PC-3 (cell line): ENCODE measurements around the gene ADGRL3. TPM values are rescaled to one million over a fixed set of nuclear protein-coding genes. Genes with fewer than 3 reads are reported as not detected.

Experiments
- ATAC-seq: fragments of 200-7000 bp; cut with Tn5 transposase; 2 replicates; pipeline ENCODE4 v1.9.1; 2020; ENCODE audit warnings: mild to moderate bottlenecking, moderate library complexity
- BruUV-seq: library from RNA; stranded (reverse); fragments of 400-500 nt; replicated peaks from 2 replicates; lab custom pipeline; 2021; lab: Mats Ljungman, UMichigan
- CTCF ChIA-PET: fragments of 300-600 bp; sonication (Branson Sonifier 250); formaldehyde crosslinking; loops from one replicate; lab custom pipeline; 2022; ENCODE audit warnings: antibody characterized with exemption; lab: Charles Lee
- POLR2A ChIA-PET: fragments of 300-600 bp; sonication (Branson Sonifier 250); formaldehyde crosslinking; loops from one replicate; lab custom pipeline; 2022; ENCODE audit warnings: antibody characterized with exemption; ENCODE audit not compliant: unreplicated experiment; lab: Charles Lee
- DNase-seq: peaks from one replicate; pipeline ENCODE4 v3.0.0-alpha.2; 2015
- H2AFZ ChIP-seq: fragments of 300-600 bp; sonication (generic); 2 replicates; pipeline ENCODE4 v1.6.0; 2016; ENCODE audit warnings: antibody characterized with exemption, low read length
- H3F3A ChIP-seq: fragments of 300-600 bp; sonication (generic); one replicate; pipeline ENCODE4 v1.6.0; 2017; ENCODE audit warnings: antibody characterized with exemption, low read length, control low read depth, mild to moderate bottlenecking; ENCODE audit not compliant: unreplicated experiment
- H3K27ac ChIP-seq: fragments of 300-600 bp; sonication (generic); 2 replicates; pipeline ENCODE4 v1.5.1; 2016; ENCODE audit warnings: mild to moderate bottlenecking, low read length
- H3K27me3 ChIP-seq: fragments of 300-600 bp; sonication (generic); 2 replicates; pipeline ENCODE4 v1.6.1; 2016; ENCODE audit warnings: low read length, mixed read lengths
- H3K36me3 ChIP-seq: fragments of 300-600 bp; sonication (generic); 2 replicates; pipeline ENCODE4 v1.6.1; 2016; ENCODE audit warnings: low read depth, mixed run types, low read length, mixed read lengths
- H3K4me1 ChIP-seq: fragments of 300-600 bp; sonication (generic); 2 replicates; pipeline ENCODE4 v1.5.1; 2016; ENCODE audit warnings: low read length; ENCODE audit not compliant: insufficient read depth
- H3K4me2 ChIP-seq: fragments of 300-600 bp; sonication (generic); 2 replicates; pipeline ENCODE4 v1.6.0; 2016; ENCODE audit warnings: low read length
- H3K4me3 ChIP-seq: fragments of 300-600 bp; sonication (generic); 2 replicates; pipeline ENCODE4 v1.5.1; 2016; ENCODE audit warnings: mild to moderate bottlenecking, low read length, mixed read lengths
- H3K79me2 ChIP-seq: fragments of 300-600 bp; sonication (generic); 2 replicates; pipeline ENCODE4 v1.6.1; 2017; ENCODE audit warnings: low read length, mixed read lengths
- H3K9ac ChIP-seq: fragments of 300-600 bp; sonication (generic); 2 replicates; pipeline ENCODE4 v1.6.0; 2016; ENCODE audit warnings: mild to moderate bottlenecking, low read length
- H3K9me2 ChIP-seq: fragments of 300-600 bp; sonication (generic); replicated peaks from 2 replicates; pipeline ENCODE4 v1.6.1; 2016; ENCODE audit warnings: mixed run types, low read length, mixed read lengths
- H3K9me3 ChIP-seq: fragments of 300-600 bp; sonication (generic); 2 replicates; pipeline ENCODE4 v1.6.1; 2016; ENCODE audit warnings: low read length, mixed read lengths
- H4K20me1 ChIP-seq: fragments of 300-600 bp; sonication (generic); 2 replicates; pipeline ENCODE4 v1.6.1; 2016; ENCODE audit warnings: low read length, mixed read lengths
- CTCF ChIP-seq: fragments of 300-600 bp; sonication (generic); conservative IDR thresholded peaks from 2 replicates; pipeline ENCODE4 v1.5.1; 2017; ENCODE audit warnings: antibody characterized with exemption, low read depth, mild to moderate bottlenecking, low read length
- EZH2 ChIP-seq: fragments of 300-600 bp; sonication (generic); IDR thresholded peaks from one replicate; pipeline ENCODE4 v1.6.1; 2017; ENCODE audit warnings: antibody characterized with exemption, mild to moderate bottlenecking, low read length; ENCODE audit not compliant: unreplicated experiment
- EZH2phosphoT487 ChIP-seq: fragments of 300-600 bp; sonication (generic); IDR thresholded peaks from 2 replicates; pipeline ENCODE4 v1.6.1; 2018; ENCODE audit warnings: mild to moderate bottlenecking, antibody characterized with exemption, low read length, borderline replicate concordance
- intact Hi-C: fragments of 100-400 bp; cut with micrococcal nuclease; formaldehyde crosslinking; loops from 2 replicates; pipeline ENCODE4 v1.9.0; 2023
- total RNA-seq: library from RNA; depleted of rRNA; stranded (reverse); fragments of >200 nt; gene quantifications from 2 replicates; pipeline ENCODE4 v1.2.3, GENCODE V29; 2014

The ADGRL3 gene
- total RNA-seq, 1 experiment from 2014 or later: 0.66 TPM

GRCh38 chr4:61274286-61274685 is 74.2 kb downstream of the ADGRL3 start:
- H3K4me1 ChIP-seq: peaks cover 9% of the 10 kb centered on the region
- no peaks in the 10 kb centered on the region for H3K9me2 ChIP-seq
- no peak overlapping the region for H3K27ac ChIP-seq
- TF ChIP-seq EZH2phosphoT487 (no peak), CTCF (no peak), EZH2 (no peak)
- no peaks in the 10 kb centered on the region for H3K27me3 ChIP-seq
- H3K79me2 ChIP-seq: no peaks in the 10 kb centered on the region
- DNase-seq (no peak), ATAC-seq (no peak)
- intact Hi-C loops: no loop called here
- H3K36me3 ChIP-seq: no peaks in the 10 kb centered on the region
- no peak overlapping the region for H2AFZ ChIP-seq
- BruUV-seq: no TSS peak
- H3K9ac ChIP-seq: no peak overlapping the region
- H4K20me1 ChIP-seq: no peaks in the 10 kb centered on the region
- H3F3A ChIP-seq: peaks cover 5% of the 10 kb centered on the region
- POLR2A ChIA-PET: no interaction called here
- no peak overlapping the region for H3K4me3 ChIP-seq
- H3K4me2 ChIP-seq: no peak overlapping the region
- H3K9me3 ChIP-seq: no peaks in the 10 kb centered on the region
- CTCF ChIA-PET: interaction anchor here (0.6 kb wide), 1 partner anchor 665 kb away, joined by 4 read pairs; no protein-coding TSS in a partner anchor

GRCh38 chr4:61275241-61275640 is 75.1 kb downstream of the ADGRL3 start:
- Histone ChIP-seq H3K4me2 (no peak overlapping the region), H3K79me2 (no peaks in the 10 kb centered on the region), H3K27ac (no peak overlapping the region), H3K27me3 (no peaks in the 10 kb centered on the region), H3K36me3 (no peaks in the 10 kb centered on the region), H2AFZ (no peak overlapping the region), H3F3A (peaks cover 5% of the 10 kb centered on the region), H3K4me1 (peaks cover 9% of the 10 kb centered on the region), H3K9ac (no peak overlapping the region), H3K4me3 (no peak overlapping the region), H3K9me2 (no peaks in the 10 kb centered on the region), H3K9me3 (no peaks in the 10 kb centered on the region), H4K20me1 (no peaks in the 10 kb centered on the region)
- ATAC-seq (no peak), DNase-seq (no peak)
- no peak for TF ChIP-seq CTCF
- no peak for TF ChIP-seq EZH2phosphoT487
- TF ChIP-seq EZH2: no peak
- no TSS peak for BruUV-seq
- CTCF ChIA-PET: no interaction called here
- intact Hi-C loops: loop anchor here (5.0 kb wide), 1 partner anchor 73 kb away; the partner anchor contains the start of gene ADGRL3
- POLR2A ChIA-PET: no interaction called here

GRCh38 chr4:61276029-61276428 is 75.9 kb downstream of the ADGRL3 start:
- TF ChIP-seq CTCF (no peak), EZH2 (no peak), EZH2phosphoT487 (no peak)

More at GRCh38 chr4:61276029-61276428, 75.9 kb downstream of the ADGRL3 start:
- ChIA-PET CTCF (no interaction called here), POLR2A (no interaction called here)
- Histone ChIP-seq H3K27ac (no peak overlapping the region), H3K9ac (no peak overlapping the region), H3K4me3 (no peak overlapping the region), H4K20me1 (no peaks in the 10 kb centered on the region), H3K4me1 (peaks cover 9% of the 10 kb centered on the region), H3K36me3 (no peaks in the 10 kb centered on the region), H3K9me2 (no peaks in the 10 kb centered on the region), H3F3A (peaks cover 5% of the 10 kb centered on the region), H3K9me3 (no peaks in the 10 kb centered on the region), H3K27me3 (no peaks in the 10 kb centered on the region), H3K79me2 (no peaks in the 10 kb centered on the region), H2AFZ (no peak overlapping the region), H3K4me2 (no peak overlapping the region)
- no peak for ATAC-seq
- no TSS peak for BruUV-seq
- intact Hi-C loops: loop anchor here (5.0 kb wide), 1 partner anchor 74 kb away; the partner anchor contains the start of gene ADGRL3
- DNase-seq: no peak
